GM18498 (cell line): ENCODE measurements around the gene GRB7.
"Not testable (repeated sequence)": the region's sequence is repeated elsewhere in the genome, so short reads cannot be mapped to it uniquely, and the experiment has no call there.

Experiments
- ATAC-seq: cut with Tn5 transposase; IDR thresholded peaks from one replicate; pipeline ENCODE4 v1.9.1; 2021; ENCODE audit warnings: mild to moderate bottlenecking, moderate library complexity; ENCODE audit not compliant: unreplicated experiment

The GRB7 gene

GRCh38 chr17:39737760-39738567 lies at the start of gene GRB7:
TSS of gene GRB7 (plus strand) at chr17:39737938. CDS start at chr17:39742302, 4,364 bp downstream.
- no peak for ATAC-seq

DNA sequence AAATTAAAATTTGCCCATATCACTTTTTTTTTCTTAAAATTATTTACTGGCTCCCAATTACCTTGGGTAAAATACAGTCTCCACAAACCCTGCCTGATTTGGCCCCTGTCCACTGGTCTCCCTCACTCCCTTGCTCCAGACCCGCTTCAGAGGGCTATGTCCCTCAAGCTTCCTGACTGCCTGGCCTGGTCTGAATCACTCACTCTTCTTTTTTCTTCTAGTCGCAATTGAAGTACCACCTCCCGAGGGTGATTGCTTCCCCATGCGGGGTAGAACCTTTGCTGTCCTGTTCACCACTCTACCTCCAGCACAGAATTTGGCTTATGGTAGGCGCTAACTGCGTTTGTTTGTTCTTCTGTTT lies 49.3 kb upstream of the GRB7 start:
- ATAC-seq = no peak

DNA sequence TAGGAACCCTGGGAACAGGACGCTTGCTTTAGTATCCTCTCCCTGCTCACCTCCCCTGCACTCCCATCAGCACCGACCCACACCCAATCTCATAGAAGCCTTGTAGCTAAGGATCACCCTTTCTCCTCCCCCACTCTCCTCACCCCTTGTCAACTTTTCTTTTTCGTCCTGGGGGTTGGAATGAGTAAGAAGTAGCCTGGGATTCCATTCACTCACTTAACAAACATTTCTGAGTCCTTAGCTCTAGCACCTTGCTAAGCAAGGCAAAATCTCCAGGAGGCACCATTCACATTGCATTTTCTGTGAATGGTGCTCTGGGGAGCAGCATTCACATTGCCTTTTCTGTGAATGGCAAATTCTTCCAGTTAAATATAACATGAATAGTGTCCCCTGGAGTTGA lies 48.8 kb upstream of the GRB7 start:
- no peak for ATAC-seq

DNA sequence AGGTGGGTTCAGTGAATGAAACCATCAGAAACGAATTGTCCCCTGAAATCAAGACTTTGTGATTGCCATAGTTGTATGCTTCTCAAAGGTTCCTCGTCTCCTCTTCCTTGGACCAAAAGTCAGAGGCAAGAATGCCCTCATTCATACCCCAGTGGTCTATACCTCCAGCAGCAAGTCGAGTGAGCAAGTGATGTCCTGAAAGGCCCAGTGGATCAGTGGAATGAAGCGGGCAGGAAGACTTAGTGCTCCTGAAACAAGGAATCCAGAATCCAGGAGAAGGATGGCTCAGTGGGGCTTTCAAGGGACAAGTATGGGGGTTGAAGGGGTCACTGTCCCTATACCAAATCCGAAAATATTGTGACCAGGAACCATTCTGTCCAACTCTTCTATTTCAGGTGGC lies 43.1 kb upstream of the GRB7 start:
- no peak for ATAC-seq

DNA sequence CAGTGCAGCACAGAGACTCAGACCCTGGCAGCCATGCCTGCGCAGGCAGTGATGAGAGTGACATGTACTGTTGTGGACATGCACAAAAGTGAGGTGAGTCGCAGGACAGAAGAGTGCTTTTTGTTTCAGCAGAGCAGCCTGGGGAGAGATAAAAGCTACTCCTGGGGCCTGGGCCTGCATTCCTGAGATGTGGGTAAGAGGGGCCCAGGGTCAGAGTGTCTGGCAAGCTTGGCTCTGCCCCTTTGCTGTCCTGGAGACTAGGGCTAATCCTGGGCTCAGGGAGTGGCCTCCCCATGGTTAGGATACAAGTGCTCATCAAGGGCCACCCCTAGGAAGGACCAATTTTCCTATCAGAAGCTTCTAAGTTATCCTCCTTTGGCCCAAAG lies 42.7 kb upstream of the GRB7 start:
- ATAC-seq = no peak

GRCh38 chr17:39696731-39697130 lies 41.0 kb upstream of the GRB7 start:
- ATAC-seq = no peak

- ATAC-seq = no peak
These were observed 39.8 kb upstream of the GRB7 start for GRCh38 chr17:39697961-39698360.

- not testable (repeated sequence) for ATAC-seq
These were observed 38.5 kb upstream of the GRB7 start for GRCh38 chr17:39699157-39699817.

- ATAC-seq = no peak
These were observed 38.0 kb upstream of the GRB7 start, which contains the start of gene ERBB2 for GRCh38 chr17:39699818-39700147. TSS of gene ERBB2 (plus strand) at chr17:39700064. CDS start at chr17:39700239, 175 bp downstream.

DNA sequence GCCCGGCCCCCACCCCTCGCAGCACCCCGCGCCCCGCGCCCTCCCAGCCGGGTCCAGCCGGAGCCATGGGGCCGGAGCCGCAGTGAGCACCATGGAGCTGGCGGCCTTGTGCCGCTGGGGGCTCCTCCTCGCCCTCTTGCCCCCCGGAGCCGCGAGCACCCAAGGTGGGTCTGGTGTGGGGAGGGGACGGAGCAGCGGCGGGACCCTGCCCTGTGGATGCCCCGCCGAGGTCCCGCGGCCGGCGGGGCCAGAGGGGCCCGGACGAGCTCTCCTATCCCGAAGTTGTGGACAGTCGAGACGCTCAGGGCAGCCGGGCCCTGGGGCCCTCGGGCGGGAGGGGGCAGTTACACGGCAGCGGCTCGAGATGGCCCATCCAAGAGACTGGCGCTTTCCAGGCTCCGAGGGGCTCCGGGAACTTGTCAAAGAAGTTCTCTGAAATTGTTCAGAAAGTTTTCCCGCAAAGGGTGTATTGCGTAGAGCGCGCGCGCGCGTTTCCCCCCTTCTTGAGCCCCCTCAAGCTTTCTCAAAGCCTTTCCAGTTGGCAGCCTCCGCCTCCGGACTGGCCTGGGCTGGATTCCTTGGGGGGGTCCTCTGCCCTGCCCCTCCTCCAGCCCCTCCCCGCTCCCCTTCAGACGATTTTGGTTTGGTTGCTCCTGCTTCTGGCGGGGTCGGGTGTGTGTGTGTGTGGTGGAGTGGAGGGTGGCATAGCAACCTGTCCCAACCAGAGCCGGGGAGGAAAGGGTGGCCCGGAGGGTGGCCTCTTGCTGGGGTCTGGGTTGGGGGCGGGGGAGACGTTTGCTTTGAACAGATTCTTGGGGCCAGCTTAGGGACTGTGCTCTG lies 37.4 kb upstream of the GRB7 start:
- ATAC-seq = no peak

DNA sequence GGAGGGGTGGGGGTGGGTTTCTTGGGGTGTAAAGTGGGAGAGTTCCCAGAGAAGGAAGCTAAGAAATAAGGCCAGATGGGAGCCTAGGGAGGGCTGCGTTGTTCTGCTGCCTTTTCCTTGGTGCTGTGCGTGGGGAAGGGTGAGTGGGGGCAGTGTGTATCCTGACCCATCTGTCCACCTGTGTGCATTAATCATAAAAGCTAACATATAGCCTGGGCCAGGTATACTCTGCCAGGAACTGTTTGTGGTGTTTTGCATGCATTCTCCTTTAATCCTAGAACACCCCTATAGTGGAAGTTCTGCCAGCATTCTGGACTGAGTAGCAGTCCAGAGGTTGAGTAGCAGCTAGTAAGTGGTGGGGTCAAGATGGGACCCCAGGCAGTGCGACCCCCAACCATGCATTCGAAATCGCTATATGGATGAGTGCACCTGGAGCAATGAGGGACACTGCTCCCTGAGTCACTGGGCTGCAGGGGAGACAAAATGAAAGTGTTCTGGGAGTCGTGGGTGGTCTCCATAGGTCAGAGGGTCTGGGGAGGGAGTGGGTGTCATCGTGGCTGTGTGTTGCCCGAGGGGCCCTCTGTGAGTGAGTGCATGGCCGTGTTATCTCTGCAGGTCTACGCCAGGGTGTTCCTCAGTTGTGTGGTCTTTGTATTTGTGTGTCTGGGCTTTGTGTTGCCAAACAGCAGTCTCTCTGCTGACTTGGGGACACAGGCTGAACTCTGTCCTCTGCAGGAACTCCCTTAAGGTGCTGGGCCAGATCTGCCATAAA lies 36.5 kb upstream of the GRB7 start:
- ATAC-seq = no peak

DNA sequence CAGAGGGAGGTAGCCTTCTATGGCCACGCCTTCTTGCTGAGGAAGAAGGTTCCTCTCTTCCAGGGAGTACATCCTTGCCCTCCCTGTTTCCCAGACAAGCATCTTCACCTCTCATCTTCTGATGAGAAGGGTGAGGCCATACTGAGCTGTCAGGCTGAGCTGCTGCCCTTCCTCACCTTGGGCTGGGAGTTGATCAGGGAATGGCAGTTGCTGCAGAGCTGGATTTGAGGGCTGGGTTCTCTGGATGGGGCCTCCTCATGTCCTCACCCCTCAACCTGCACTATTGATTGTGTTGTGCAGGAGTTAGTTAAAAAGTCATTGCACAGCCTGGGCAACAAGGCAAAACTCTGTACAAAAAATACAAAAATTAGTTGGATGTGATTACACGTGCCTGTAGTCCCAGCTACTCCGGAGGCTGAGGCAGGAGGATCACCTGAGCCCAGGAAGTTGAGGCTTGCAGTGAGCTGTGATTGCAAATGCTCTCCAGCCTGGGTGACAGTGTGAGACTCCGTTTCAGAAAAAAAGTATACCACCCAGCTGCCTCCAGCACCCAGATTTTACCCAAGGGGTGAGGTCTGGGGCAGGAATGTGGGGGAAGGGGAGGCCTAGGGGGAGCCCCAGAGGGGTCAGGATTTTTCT lies 35.8 kb upstream of the GRB7 start:
- no peak for ATAC-seq

- ATAC-seq = no peak
These were observed 34.5 kb upstream of the GRB7 start for GRCh38 chr17:39702901-39703893.

- ATAC-seq = no peak
These were observed 33.8 kb upstream of the GRB7 start for GRCh38 chr17:39703913-39704312.

DNA sequence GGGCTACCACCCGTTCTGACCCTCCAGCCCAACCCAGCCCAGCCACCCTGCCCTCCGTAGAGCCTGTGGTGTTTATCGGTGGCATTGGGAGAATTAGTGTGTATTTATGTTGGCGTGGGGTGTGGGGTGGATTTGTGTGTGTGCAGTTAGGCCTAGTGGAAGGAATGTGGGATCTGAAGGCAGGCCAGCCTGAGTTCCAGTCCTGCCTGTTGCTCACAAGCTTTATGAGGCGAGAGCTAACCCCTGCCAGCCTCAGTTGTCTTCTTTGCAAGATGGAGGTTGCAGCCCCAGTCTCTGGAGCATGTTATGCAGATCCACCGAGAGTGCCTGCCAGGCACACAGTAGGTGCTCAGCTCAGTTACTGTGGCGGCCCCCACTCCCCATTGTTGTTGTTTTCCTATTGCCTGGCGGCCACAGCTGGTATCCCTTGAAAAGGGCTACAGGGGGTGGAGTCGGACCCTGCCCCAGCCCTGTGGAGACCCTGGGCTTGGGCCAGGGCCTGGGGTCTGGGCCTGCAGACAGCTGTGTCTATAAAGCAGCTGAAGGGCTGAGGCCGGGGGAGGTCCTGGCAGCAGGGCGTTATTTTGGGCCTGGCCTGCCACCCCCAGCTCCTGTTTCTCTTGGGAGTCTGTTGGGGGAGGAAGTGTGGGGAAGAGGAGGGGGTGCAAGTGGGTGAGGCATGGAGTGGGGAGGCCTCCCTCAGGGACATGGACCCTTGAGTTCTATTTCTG lies 32.8 kb upstream of the GRB7 start:
- ATAC-seq = no peak

DNA sequence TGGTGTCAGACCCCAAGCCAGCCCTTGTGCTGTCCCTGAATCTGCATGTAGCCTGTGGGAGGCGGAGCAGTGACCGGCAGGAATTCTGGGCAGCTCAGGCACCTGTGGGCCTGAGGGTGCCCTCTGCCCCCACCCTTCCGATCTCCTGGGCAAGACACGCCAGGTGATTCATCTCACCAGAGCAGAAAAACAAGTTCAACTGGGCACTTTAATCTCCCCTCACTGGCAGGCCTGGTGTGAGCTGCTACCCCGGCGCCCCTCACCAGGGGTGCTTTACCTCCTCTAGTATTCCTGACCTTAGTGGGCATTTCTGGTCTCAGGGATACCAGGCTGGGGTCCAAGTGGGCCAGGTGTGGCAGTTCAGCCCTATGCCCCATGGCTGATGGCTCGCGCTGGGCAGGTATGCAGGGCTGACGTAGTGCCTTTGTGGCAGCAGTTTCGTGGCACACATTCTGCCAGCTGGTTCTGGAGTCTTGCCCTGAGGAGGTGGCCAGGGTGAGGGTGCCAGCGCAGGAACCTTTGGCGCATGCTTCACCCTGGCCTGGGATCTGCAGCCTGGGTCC lies 31.9 kb upstream of the GRB7 start:
- ATAC-seq = no peak

- ATAC-seq = no peak
These were observed 31.4 kb upstream of the GRB7 start for GRCh38 chr17:39706383-39706782.

- no peak for ATAC-seq
These were observed 30.8 kb upstream of the GRB7 start for GRCh38 chr17:39706921-39707337.
